Type B pancreatic cell (in vitro differentiated cells): Measurements from ENCODE around the gene DOCK4. TPM values are rescaled to one million over a fixed set of nuclear protein-coding genes. Genes with fewer than 3 reads are reported as not detected.

Source experiments
- DNase-seq: peaks from one replicate; pipeline ENCODE4 v3.0.0; 2021; ENCODE audit warnings: mixed read lengths; ENCODE audit not compliant: unreplicated experiment; ENCODE audit errors: extremely low spot score
- H3K27ac Mint-ChIP-seq: 2 replicates; pipeline ENCODE4 v1.8.0; 2021; ENCODE audit warnings: mild to moderate bottlenecking, mixed read lengths
- H3K27me3 Mint-ChIP-seq: 2 replicates; pipeline ENCODE4 v1.8.0; 2021; ENCODE audit warnings: mixed read lengths
- H3K36me3 Mint-ChIP-seq: 2 replicates; pipeline ENCODE4 v1.8.0; 2021; ENCODE audit warnings: mixed read lengths
- H3K4me1 Mint-ChIP-seq: one replicate; pipeline ENCODE4 v1.8.0; 2021; ENCODE audit warnings: mixed read lengths; ENCODE audit not compliant: unreplicated experiment
- H3K4me3 Mint-ChIP-seq: 2 replicates; pipeline ENCODE4 v1.8.0; 2021; ENCODE audit warnings: mild to moderate bottlenecking, mixed read lengths
- H3K9me3 Mint-ChIP-seq: 2 replicates; pipeline ENCODE4 v1.8.0; 2021; ENCODE audit warnings: mixed read lengths
- CTCF ChIP-seq: fragments of 200-600 bp; sonication (generic); conservative IDR thresholded peaks from 2 replicates; pipeline ENCODE4 v1.5.0; 2021; ENCODE audit warnings: antibody characterized with exemption, mild to moderate bottlenecking
- total RNA-seq: library from RNA; stranded (reverse); gene quantifications from 2 replicates; pipeline ENCODE4 v1.2.1, GENCODE V29; 2021; ENCODE audit warnings: low replicate concordance

DOCK4 gene
- total RNA-seq, 1 donor from 2014 or later, result 24.6 TPM

GRCh38 chr7:112201839-112202238 is 4.4 kb downstream of the DOCK4 start:
- H3K4me3 Mint-ChIP-seq, result no peak overlapping the region
- TF ChIP-seq CTCF, result no peak
- peaks cover 19% of the 10 kb centered on the region for H3K4me1 Mint-ChIP-seq
- H3K27ac Mint-ChIP-seq, result no peak overlapping the region
- DNase-seq, result no peak
- no peaks in the 10 kb centered on the region for H3K9me3 Mint-ChIP-seq
- no peaks in the 10 kb centered on the region for H3K27me3 Mint-ChIP-seq
- H3K36me3 Mint-ChIP-seq, result no peaks in the 10 kb centered on the region

GRCh38 chr7:112201411-112201810 is 4.8 kb downstream of the DOCK4 start:
- Mint-ChIP-seq H3K27ac (no peak overlapping the region), H3K27me3 (no peaks in the 10 kb centered on the region), H3K4me3 (no peak overlapping the region), H3K36me3 (no peaks in the 10 kb centered on the region), H3K9me3 (no peaks in the 10 kb centered on the region), H3K4me1 (peaks cover 19% of the 10 kb centered on the region)
- no peak for TF ChIP-seq CTCF
- no peak for DNase-seq

- H3K27me3 Mint-ChIP-seq, result no peaks in the 10 kb centered on the region
- no peaks in the 10 kb centered on the region for H3K9me3 Mint-ChIP-seq
- H3K4me1 Mint-ChIP-seq, result peaks cover 19% of the 10 kb centered on the region
- no peak for DNase-seq
- H3K4me3 Mint-ChIP-seq, result no peak overlapping the region
- no peak overlapping the region for H3K27ac Mint-ChIP-seq
- no peak for TF ChIP-seq CTCF
- H3K36me3 Mint-ChIP-seq, result peaks cover 3% of the 10 kb centered on the region
Observed at GRCh38 chr7:112199672-112200071, 6.5 kb downstream of the DOCK4 start.

GRCh38 chr7:112199035-112199655 is 7.1 kb downstream of the DOCK4 start:
- peaks cover 1% of the 10 kb centered on the region for H3K9me3 Mint-ChIP-seq
- peaks cover 4% of the 10 kb centered on the region for H3K36me3 Mint-ChIP-seq
- no peak for TF ChIP-seq CTCF
- H3K27me3 Mint-ChIP-seq, result no peaks in the 10 kb centered on the region
- H3K4me1 Mint-ChIP-seq, result peaks cover 18% of the 10 kb centered on the region
- DNase-seq, result no peak
- no peak overlapping the region for H3K4me3 Mint-ChIP-seq
- H3K27ac Mint-ChIP-seq, result no peak overlapping the region

- TF ChIP-seq CTCF, result no peak
- peaks cover 8% of the 10 kb centered on the region for H3K9me3 Mint-ChIP-seq
- no peaks in the 10 kb centered on the region for H3K27me3 Mint-ChIP-seq
- H3K4me1 Mint-ChIP-seq, result peaks cover 5% of the 10 kb centered on the region
- H3K36me3 Mint-ChIP-seq, result peaks cover 10% of the 10 kb centered on the region
- no peak for DNase-seq
- H3K27ac Mint-ChIP-seq, result no peak overlapping the region
- no peak overlapping the region for H3K4me3 Mint-ChIP-seq
Observed at GRCh38 chr7:112197322-112197721, 8.9 kb downstream of the DOCK4 start.

GRCh38 chr7:112195717-112196116 is 10.5 kb downstream of the DOCK4 start:
- Mint-ChIP-seq H3K27ac (no peak overlapping the region), H3K4me3 (no peak overlapping the region), H3K27me3 (no peaks in the 10 kb centered on the region), H3K36me3 (peaks cover 10% of the 10 kb centered on the region), H3K9me3 (peaks cover 8% of the 10 kb centered on the region), H3K4me1 (peaks cover 5% of the 10 kb centered on the region)
- no peak for DNase-seq
- TF ChIP-seq CTCF, result no peak
